ENCODE data around the gene AGFG1.

The AGFG1 gene

GRCh38 chr2:227477291-227477690 lies 5.3 kb downstream of the AGFG1 start:
- DNase-seq (ENCODE audit: low read depth, low spot score) = no peak
- H3K4me3 ChIP-seq (ENCODE audit: low read depth, low read length) = no peak overlapping the region
- no peak for TF ChIP-seq CTCF (IDR thresholded peaks at IDR 0.05; ENCODE audit: low read depth, low read length)
- in situ Hi-C loops (cut with HindIII; ENCODE audit: low sequenced_read_pairs) = no loop called here

- H3K4me3 ChIP-seq (ENCODE audit: low read depth, low read length) = no peak overlapping the region
- peak; percentile 29 for DNase-seq (ENCODE audit: low read depth, low spot score)
- TF ChIP-seq CTCF (IDR thresholded peaks at IDR 0.05; ENCODE audit: low read depth, low read length) = peak; percentile 30
- in situ Hi-C loops (cut with HindIII; ENCODE audit: low sequenced_read_pairs) = no loop called here
These were observed 8.0 kb downstream of the AGFG1 start for GRCh38 chr2:227479865-227480475.

- no peak for TF ChIP-seq CTCF (IDR thresholded peaks at IDR 0.05; ENCODE audit: low read depth, low read length)
- in situ Hi-C loops (cut with HindIII; ENCODE audit: low sequenced_read_pairs) = no loop called here
- DNase-seq (ENCODE audit: low read depth, low spot score) = no peak
- H3K4me3 ChIP-seq (ENCODE audit: low read depth, low read length) = no peak overlapping the region
These were observed 8.6 kb downstream of the AGFG1 start for GRCh38 chr2:227480528-227480927.

- H3K4me3 ChIP-seq (ENCODE audit: low read depth, low read length) = no peak overlapping the region
- in situ Hi-C loops (cut with HindIII; ENCODE audit: low sequenced_read_pairs) = no loop called here
- no peak for TF ChIP-seq CTCF (IDR thresholded peaks at IDR 0.05; ENCODE audit: low read depth, low read length)
- DNase-seq (ENCODE audit: low read depth, low spot score) = no peak
These were observed 10.8 kb downstream of the AGFG1 start for GRCh38 chr2:227482638-227483340.

GRCh38 chr2:227485429-227485828 lies 13.5 kb downstream of the AGFG1 start:
- TF ChIP-seq CTCF (IDR thresholded peaks at IDR 0.05; ENCODE audit: low read depth, low read length) = no peak
- in situ Hi-C loops (cut with HindIII; ENCODE audit: low sequenced_read_pairs) = no loop called here
- no peak for DNase-seq (ENCODE audit: low read depth, low spot score)
- no peak overlapping the region for H3K4me3 ChIP-seq (ENCODE audit: low read depth, low read length)

GRCh38 chr2:227486688-227487087 lies 14.7 kb downstream of the AGFG1 start:
- no peak for TF ChIP-seq CTCF (IDR thresholded peaks at IDR 0.05; ENCODE audit: low read depth, low read length)
- DNase-seq (ENCODE audit: low read depth, low spot score) = no peak
- in situ Hi-C loops (cut with HindIII; ENCODE audit: low sequenced_read_pairs) = no loop called here
- H3K4me3 ChIP-seq (ENCODE audit: low read depth, low read length) = no peak overlapping the region

Data from astrocyte of the spinal cord (primary cell).